NCI-H1417 (cell line): Measurements from ENCODE around the gene ZC3H11A.

Experiments
- DNase-seq, 3 experiments: peaks; one replicate each; lab custom pipeline; 2025; lab: John Stamatoyannopoulos, UW

Gene ZC3H11A

GRCh38 chr1:203842559-203842876 lies 47.1 kb downstream of the ZC3H11A start:
- DNase-seq, result no peak

- DNase-seq, result no peak
Measured at GRCh38 chr1:203843435-203843834, 48.0 kb downstream of the ZC3H11A start.
